NCI-H1092 treated with DMSO at 0.1 percent for 48 hours (cell line): ENCODE measurements around the gene NRG2.
A peak's percentile ranks its signal among the peaks of the same experiment; 100 is the strongest.

Experiments used
- DNase-seq: peaks from one replicate; lab custom pipeline; 2025; lab: John Stamatoyannopoulos, UW

The NRG2 gene

DNA sequence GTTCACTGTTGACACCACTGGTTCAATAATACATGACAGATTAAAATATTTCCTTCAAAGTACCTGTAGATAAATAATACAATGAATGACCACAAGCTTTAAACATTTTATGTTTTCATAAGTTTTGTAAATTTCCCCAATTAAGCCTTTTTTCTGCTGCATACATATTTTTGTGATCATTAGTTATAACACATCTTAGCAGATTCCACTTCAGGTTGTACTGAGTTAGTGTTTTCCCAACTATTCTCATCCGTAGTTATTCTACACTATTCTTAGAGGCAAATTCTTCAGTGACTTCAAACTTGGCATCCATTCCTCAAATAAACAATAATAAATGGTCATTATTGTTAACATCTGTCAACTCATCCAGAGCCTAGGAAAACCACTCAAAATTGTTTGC lies 100.9 kb downstream of the NRG2 start:
- no peak for DNase-seq

DNA sequence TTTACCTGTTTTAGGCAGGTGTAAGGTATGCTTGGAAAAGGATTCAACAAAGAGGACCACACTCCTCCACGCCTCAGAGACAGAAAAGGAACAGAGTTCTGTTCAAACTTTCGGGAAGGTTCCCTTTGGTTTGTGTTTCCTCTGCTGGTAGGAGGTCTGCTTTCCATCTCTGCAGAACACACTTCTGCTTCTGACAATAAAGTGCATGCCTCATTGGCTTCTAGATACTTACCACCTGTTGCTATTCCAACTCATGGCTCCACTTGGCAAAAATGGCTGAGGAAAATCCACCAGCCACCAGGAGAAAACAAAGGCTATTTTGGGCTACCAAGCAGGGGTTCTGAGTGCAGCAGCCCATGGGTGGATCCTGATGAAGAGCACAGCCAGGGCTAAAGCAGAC lies 112.7 kb downstream of the NRG2 start:
- no peak for DNase-seq

DNA sequence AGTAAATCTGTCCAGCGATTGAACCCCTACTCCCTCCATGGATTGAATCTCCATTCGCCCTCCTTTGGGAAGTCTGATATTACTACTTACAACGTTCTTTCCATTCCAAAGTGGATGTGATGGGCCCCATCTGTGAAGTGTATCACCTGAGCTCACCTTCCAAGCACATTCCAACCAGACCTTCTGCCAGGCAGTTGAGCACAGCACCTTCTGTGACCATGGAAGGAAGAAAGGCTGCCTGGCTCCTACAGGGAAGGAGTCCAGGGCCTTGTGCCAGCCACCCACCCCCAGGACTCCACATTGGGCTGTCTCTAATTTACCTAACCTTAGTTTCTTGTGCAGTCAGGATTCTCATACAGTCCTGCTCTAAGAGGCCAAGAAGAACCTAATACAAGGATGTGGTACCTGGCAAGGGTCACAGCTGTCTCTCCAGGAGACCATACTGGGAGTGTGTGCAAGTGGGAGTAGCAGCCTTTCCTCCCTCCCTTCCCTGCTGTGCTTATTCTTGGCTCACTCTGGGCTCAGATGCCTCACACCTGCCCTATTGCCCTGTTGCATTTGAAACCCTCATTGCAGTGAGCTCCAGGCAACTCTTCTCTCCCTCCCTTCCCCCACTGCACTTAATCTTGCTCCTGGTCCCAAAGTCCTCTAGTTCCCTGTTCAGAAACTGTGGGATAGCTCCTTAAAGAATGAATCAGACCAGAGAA lies 116.1 kb downstream of the NRG2 start:
- no peak for DNase-seq

DNA sequence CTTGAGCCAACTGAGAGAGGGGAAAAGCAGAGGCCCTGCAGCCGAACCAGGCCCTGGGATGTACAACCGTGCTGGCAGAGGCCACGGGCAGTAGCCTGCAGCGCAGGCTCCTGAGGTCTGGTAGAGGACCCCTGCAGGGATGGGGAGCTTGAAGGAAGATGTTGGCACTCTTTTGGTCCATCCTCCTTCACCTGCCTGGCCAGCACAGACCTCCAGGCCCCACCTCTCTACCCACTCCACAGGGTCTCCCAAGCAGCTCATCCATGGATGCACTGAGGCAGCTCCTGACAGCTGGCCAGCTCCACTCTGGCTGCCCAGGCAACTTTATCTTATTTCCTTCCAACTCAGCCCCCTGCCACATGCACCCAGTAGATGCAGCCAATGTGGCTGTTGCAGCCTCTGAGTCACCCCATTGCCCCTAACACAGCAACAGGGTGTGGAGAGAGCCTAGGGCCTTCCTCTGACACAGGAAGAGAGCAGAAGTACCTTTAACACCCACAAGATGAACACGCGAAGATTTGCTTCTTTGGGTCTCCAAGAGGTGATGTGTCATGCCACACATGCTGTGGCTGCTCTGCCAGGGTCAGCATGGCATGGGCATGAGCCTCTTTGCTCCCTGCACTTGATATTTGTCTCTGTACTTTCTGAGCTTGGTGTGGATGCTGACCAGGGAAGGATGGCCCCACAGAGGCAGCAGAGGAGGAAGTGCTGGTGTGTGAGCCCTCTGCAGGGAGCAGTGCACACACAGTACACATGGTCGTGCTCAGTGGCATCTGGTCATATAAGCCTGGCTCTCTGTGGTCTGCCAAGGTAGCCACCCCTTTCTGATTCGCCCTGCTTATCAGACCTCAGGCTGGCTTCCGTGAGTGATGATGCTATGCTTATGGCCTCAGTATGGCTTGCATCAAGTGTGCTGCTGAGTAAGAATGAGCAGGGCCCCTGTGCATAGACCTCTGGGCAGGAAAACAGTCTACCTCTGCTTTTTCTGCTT lies 117.2 kb downstream of the NRG2 start:
- DNase-seq: no peak

DNA sequence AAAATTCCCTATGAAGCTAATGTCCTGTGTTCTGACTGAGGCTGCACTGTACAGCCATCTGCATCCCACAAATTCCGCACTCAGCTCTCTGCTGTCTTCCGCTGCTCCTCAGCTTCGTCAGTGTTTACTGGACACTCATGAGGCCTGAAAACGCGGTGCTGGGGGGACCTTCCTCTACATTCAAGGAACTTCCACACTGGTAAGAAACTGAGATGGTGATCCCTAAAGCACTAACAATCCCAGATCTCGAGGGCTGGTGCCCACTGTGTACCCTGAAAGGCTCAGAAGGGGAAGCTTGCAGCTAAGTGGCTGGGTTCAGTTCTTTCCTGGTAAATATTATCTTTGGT lies 117.9 kb downstream of the NRG2 start:
- no peak for DNase-seq

DNA sequence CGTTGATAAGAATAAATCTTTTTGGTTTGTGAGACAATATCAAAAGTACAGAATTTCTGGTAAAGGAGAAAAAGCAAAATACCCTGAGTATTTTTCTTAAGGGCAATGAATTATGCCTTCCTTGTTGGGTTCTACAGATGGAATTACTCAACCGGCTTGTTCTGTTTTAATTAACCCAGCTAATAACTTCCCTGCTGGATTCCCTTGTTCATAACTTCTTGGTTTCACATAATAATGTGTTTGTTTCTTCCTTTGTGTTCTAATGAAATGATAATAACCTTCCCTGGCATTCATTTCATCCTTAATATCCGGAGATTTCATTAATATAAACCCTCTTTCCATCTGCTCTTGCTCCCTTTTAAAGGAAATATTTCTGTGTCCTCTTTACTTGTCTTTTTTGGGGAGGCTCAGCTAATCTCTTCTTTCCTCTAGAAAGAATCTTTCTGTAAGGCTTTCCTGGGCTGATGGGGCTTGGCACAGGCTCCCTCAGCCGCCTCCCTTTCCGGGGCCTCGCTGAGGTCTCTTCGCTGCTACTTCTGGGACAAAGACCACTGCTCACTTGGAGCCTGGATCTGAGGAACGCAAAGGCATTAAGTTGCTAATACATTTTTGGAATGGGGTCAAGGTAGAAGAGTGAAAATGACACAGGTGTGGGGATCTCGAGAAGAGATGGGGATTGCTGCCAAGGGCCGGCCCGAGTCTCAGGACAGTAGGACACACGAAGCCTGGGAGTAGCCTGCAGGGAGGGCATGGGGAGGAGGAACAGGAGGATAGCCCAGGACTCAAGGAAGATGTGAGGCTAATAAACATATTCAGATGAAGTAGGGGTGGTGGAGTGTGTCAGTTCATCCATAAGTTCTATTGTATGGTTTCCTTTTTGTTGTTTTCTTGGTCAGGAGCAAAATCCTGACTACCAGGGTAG lies 118.5 kb downstream of the NRG2 start:
- DNase-seq: no peak

DNA sequence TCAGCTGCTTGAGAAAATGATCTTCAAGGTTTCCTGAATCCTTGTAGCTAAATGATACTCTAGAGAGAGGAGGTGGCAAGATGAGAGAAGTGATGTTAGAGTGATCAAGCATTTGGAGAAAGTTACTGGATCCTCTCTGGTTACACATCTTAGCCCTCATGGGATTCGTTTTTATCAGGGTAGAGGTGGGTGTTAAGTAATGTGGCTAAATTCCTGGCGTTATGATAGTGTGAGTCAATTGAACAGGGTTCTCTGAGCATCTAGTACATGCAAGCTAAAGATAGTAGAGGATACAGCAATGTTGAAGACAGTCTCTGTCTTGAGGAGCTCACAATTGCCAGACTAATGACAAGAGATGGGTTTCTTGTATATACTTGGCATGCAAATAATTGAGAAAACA lies 123.8 kb downstream of the NRG2 start:
- no peak for DNase-seq

DNA sequence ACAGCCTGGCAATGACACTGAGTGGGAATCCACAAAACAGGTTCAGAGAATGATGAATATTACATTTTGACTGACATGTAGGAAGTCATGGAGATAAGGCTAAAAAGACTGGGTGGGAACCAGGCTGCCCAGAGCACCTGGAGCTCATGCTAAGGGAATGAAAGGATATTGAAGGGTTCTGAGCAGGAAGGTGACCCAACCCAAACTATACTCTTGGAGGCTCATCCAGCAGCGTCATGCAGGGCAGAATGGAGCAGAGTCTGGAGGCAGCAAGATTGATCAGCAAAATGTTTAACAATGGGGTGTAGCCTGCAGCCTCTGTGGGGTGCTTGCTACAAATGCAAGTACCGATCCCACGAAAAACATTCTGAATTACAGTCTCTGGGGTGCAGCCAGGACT lies 127.3 kb downstream of the NRG2 start:
- DNase-seq: no peak

DNA sequence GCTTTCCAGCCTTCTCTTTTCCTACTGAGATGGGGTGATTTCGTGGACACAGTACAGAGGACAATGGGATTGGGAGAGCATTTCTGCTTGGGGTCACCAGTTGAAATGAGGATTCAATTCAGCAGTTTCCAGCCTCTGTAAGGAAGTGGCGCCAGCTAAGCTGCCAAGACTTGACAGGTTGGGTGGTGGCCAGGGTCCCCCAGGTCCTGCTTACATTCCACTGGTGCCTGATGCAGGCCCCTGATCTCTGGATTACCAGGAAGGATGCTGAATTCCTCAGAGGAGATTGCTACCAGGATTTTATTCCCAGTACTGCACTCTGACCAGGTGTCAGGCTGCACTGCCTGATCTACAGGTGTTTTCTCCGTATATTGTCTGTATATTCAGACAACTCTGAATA lies 127.8 kb downstream of the NRG2 start:
- DNase-seq: no peak

DNA sequence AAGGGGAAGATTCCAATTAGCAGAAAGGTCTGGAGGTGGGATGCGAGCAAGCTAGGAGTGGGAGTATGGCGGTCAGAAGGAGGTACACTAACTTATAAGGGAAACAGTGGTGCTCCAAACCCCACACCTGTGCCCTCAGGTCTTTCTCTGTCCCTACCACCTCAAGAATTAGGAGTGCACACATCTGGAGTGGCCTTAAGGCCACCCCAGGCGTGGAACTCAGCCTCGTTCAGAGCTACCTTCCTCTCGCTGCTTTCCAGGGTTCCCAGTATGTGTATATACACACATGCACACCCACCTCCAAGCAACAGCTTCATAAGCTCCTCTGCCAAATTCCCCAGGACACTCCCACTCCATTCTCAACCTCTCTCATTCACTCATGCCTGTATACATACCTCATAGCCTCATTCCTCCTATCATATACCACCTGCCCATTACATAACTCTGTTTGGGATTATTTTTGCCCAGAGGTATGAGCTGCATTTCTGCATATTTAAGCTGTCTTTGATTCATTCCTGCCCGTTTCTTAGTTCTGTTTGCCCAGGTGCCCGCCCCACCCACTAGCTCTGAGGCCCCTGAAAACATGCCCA lies 128.8 kb downstream of the NRG2 start:
- DNase-seq: no peak

DNA sequence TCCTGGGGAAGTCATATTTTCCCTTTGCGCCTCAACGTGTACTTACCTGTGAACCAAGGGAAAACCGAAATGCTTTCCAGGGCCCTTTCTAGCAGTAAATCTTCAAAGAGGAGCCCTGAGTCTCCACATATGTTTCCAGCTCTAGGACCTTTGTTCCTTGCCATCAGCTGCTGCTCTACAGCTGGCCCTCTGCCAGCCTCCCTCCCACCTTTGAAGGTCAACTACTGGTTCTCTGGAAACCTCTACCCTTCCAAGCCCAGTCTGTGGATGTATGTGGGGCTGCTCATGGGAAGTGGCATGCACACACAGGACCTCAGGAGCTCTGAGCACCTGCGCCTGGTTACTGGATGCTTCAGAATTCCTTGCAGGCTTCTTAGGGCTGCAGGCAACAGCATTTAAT lies 130.3 kb downstream of the NRG2 start:
- DNase-seq: no peak

DNA sequence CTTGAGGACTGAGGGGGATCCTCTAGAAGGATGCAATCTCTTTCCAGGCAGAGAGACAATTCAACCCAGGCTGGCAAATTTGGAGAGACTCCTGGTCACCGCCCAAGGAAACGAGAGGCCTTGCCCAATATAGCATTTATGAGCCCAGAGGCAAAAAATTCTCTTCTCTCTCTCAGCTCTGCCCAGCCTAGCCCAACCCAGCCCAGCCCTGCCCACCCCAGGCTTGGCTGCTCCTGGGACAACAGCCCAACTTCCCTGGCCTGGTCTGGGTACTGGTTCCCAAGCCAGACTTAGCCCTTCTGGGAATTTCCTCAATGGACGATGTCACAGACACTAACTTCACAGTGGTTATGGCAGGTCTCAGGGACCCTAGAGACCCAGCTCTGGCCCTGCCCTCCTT lies 130.9 kb downstream of the NRG2 start:
- DNase-seq: no peak

DNA sequence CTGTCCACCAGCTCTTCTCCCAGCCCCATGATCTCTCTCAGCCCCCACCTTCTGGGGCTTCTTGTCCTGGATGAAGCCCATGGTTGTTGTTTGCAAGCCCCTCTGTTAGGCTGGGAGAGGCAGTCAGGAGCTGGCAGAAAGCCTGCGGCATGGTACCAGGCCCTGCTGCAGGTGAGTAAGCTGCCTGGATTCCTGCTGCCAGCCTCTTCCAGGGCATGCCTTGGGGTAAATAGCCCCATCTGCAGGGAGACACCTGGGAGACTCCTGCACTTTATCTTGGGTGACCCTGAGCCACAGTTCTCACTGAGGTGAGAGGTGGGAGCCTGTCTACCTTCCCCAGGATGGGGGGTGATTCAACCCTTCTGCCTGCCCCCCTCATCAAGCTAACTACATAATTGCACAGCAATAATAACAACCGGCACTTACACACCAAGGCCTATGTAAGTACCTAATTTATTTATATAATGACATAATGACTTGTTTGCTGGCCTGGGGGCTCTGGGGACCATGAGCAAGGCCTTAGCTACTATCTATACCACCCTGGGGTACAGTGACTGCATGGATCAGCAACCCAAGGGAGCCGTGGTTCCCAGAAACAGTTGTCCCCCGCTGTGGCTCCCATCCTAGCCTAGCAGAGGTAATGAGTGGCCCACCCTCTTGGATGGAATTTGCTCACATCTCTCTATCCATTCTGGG lies 131.5 kb downstream of the NRG2 start:
- DNase-seq: no peak

DNA sequence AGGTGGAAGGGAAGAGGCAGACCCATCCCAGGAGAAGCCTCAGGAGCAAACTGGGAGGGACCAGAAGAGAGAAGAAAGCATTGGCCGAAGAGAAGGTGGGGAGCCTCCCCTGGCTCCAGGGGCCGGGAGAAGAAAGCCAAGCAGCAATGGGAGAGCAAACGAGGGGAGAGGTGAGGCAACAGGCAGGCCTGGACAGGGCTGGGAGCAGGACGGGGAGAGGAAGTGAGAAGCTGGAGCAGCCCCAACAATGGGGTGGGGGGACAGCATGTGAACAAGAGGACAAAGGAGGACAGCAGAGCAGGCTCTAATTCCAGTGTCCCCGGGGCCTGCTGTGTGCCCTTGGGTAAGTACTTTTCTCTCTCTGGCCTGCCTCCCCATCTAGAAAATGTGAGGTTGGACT lies 132.2 kb downstream of the NRG2 start:
- no peak for DNase-seq

DNA sequence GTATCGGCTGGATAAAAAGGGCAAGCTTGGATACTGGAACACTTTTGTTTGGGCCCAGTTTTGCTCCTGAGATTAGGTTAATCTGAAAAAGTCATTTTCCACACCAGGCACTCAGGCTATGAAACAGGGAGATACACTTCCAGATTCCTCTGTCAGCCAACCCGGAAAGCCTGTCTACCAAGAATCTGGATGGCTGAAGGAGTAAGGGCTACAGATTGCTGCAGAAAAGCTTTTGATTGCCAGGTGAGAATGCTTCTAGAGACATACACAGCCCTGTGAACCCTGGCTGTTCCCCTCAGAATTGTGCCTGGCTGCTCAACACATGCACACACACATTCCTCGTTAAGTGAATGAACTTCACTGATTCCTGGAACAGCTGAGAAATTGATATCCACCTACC lies 133.1 kb downstream of the NRG2 start:
- no peak for DNase-seq

DNA sequence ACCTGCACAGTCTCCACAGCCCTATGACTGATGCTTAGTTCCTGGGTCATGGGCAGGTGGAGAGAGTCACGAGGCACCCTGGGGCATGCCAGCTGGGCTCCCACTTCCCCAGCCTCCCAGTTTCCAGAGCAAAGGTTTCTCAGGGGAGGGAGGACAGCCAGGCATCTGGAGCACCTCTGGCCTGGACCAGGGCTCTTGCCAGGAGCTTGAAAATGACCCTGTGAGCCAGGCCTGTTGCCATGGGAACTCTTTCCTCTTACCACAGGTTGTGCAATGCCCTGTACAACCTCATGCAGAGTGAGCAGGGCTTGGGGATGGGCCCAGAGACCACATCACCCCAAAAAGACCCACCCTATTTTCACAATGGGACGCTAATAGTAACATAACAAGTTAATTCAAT lies 134.3 kb downstream of the NRG2 start:
- DNase-seq: no peak

DNA sequence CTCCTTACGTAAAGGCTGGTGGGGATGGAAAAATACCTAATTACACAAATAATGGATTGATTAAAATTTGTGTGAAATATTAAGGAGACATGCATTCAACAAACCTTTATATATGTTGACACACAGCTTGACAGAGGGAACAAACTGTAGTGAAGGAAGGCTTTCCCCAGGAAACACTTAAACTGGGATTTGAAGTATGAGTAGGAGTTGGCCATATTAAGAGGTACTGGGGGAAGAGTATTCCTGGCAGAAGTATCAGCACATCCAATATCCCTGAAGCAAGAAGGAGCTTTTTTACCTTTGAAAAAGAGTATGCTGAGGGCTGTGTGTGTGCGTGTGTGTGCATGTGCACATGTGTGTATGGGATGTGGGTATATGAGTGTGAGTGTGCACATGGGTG lies 136.4 kb downstream of the NRG2 start:
- DNase-seq: no peak

DNA sequence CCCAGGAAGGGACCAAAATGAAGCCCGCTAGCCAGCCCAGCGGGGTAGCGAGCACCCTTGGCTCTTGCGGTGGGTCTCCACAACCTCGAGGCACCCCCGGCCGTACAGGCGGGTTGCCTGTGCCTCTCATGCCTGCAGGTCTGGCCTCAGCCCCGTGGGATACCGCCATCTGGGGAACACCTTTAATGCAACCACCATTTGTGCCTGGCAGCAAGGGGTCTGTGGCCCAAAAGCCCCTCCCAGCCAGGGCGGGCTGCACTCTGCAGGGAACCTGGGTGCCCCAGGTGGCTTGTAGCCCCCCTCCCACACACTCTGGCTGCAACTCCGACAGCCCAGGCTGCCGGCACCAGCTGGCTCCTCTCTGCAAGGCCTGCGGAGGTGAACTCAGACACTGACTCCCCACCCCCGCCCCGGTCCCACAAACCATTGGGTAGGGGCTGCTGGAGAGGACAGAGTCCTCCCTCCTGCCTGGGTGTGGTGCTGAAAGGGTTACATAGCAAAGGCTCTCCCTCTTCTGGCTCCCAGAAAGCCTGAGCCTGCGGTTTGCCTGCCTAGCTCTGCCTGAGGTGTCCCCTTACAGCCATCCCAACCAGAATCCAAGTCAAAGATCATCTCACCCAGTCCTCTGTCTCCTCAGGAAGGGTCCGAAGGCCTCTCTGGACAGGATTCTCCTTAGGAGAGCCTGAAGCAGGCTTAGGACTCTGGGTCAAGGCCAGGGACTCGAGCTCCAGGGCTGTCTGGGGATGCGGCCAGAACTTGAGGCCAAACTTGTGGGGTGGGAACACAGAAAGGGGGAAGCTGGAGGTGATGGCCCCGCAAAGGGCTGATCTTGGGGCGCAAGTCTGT lies 138.1 kb downstream of the NRG2 start:
- no peak for DNase-seq

DNA sequence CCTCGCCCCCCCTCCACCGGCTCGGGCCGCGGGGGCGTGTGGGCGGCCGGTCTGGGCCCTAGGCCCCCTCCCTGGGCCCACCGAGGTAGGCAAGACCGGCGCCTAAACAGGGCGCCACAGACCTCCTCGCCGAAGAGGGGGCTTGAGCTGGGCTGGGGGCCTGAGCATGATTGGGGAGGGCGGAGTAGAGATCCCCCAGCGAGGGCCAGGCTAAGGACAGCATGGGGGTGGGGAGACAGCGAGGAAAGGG lies 138.6 kb downstream of the NRG2 start:
- DNase-seq: no peak

DNA sequence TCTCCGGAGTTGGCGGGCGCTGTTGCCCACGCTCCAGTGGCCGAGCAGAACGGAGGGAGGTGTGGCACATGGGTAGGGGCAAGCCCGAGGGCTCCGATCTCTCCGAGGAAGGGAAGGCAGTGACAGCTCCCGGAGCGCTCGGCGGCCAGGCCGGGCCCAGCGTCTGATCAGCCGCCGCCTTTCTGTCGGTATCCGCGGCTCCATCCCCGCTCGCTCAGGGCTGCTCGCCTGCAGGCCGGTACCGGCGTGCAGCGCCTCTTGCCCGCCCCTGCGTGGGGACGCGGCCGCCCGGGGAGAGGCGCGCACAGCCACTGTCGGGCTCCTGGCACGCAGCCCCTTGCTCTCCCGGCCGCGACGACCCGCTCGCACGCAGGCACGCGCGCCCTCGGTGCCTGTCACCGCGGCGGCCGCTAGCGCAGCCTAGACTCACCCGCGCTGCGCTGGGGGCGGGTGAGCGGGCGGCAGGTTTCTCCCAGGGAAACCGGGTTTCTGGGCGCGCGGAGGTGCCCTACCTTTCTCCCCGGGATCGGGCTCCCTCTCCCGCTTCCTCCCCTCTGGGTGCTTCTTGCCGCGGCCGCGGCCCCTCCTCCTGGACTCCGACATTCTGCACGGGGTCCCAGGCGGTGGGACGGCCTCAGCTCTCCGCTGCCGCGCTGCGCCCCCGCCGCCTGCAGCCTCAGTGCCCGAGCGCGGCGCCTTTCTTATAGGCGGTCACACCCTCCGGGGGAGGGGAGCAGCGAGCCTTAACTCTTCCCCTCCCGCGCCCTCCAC lies 139.1 kb downstream of the NRG2 start:
- DNase-seq: peak; percentile 7
